Naive thymus-derived CD4-positive, alpha-beta T cell (primary cell): Measurements from ENCODE around the gene CRHR2. TPM values are rescaled to one million over a fixed set of nuclear protein-coding genes. Genes with fewer than 3 reads are reported as not detected.

Experiments
- ATAC-seq: fragments of 150-1000 bp; cut with Tn5 transposase; 2 replicates; pipeline ENCODE4 v1.10.0; 2021; ENCODE audit warnings: mild to moderate bottlenecking, moderate library complexity
- CTCF ChIA-PET: fragments of 350-600 bp; sonication (Branson Sonifier 250); formaldehyde crosslinking; loops from one replicate; lab custom pipeline; 2021; ENCODE audit warnings: antibody characterized with exemption; lab: Charles Lee
- POLR2A ChIA-PET: fragments of 350-600 bp; sonication (Branson Sonifier 250); formaldehyde crosslinking; loops from one replicate; lab custom pipeline; 2021; ENCODE audit warnings: antibody characterized with exemption, inconsistent platforms; lab: Charles Lee
- DNase-seq, 9 donors: peaks; one replicate each; pipeline versions ENCODE4 v3.0.0 to v3.0.0-alpha.2; 2020 to 2022; ENCODE audit warnings: mixed read lengths in 1 of 9
- H3K27ac ChIP-seq: one replicate; pipeline ENCODE4 v1.7.0; 2013; ENCODE audit warnings: mild to moderate bottlenecking, low read depth, low read length, moderate library complexity
- H3K27me3 ChIP-seq, 2 donors: one replicate each; pipeline ENCODE4 v1.7.0; 2013; ENCODE audit warnings: low read length in 2 of 2, mild to moderate bottlenecking in 2 of 2, moderate library complexity in 2 of 2; ENCODE audit not compliant: control insufficient read depth in 2 of 2, insufficient read depth in 2 of 2
- H3K36me3 ChIP-seq, 3 experiments: 1 replicate in 2 of 3; 2 replicates in 1 of 3; pipeline ENCODE4 v1.7.0; 2013; ENCODE audit warnings: low read length in 3 of 3, mild to moderate bottlenecking in 3 of 3, moderate library complexity in 1 of 3; ENCODE audit not compliant: insufficient read depth in 3 of 3, control insufficient read depth in 2 of 3
- H3K4me1 ChIP-seq, 2 donors: one replicate each; pipeline ENCODE4 v1.7.0; 2013; ENCODE audit warnings: low read length in 2 of 2, mild to moderate bottlenecking in 2 of 2, moderate library complexity in 1 of 2; ENCODE audit not compliant: control insufficient read depth in 2 of 2, insufficient read depth in 2 of 2
- H3K4me3 ChIP-seq: 2 replicates; pipeline ENCODE4 v1.7.0; 2013; ENCODE audit warnings: mild to moderate bottlenecking, low read length
- H3K9me3 ChIP-seq, 3 experiments: 1 replicate in 2 of 3; 2 replicates in 1 of 3; pipeline ENCODE4 v1.7.0; 2013; ENCODE audit warnings: low read length in 3 of 3; ENCODE audit not compliant: control insufficient read depth in 2 of 3
- H3K27ac Mint-ChIP-seq, 9 donors: one replicate each; pipeline ENCODE4 v1.8.0; 2020 to 2022; ENCODE audit warnings: mixed read lengths in 9 of 9, mild to moderate bottlenecking in 8 of 9, moderate library complexity in 5 of 9, inconsistent platforms in 2 of 9
- H3K27me3 Mint-ChIP-seq, 5 donors: one replicate each; pipeline ENCODE4 v1.8.0; 2021 to 2022; ENCODE audit warnings: mixed read lengths in 5 of 5, mild to moderate bottlenecking in 1 of 5
- H3K36me3 Mint-ChIP-seq, 5 donors: one replicate each; pipeline ENCODE4 v1.8.0; 2020 to 2022; ENCODE audit warnings: mixed read lengths in 5 of 5, mild to moderate bottlenecking in 3 of 5, inconsistent platforms in 1 of 5
- H3K4me1 Mint-ChIP-seq, 7 donors: one replicate each; pipeline ENCODE4 v1.8.0; 2020 to 2022; ENCODE audit warnings: mixed read lengths in 7 of 7, mild to moderate bottlenecking in 3 of 7, inconsistent platforms in 1 of 7
- H3K4me3 Mint-ChIP-seq, 10 donors: one replicate each; pipeline ENCODE4 v1.8.0; 2020 to 2022; ENCODE audit warnings: mild to moderate bottlenecking in 10 of 10, mixed read lengths in 10 of 10, moderate library complexity in 6 of 10, inconsistent platforms in 2 of 10
- H3K9me3 Mint-ChIP-seq, 11 donors: one replicate each; pipeline ENCODE4 v1.8.0; 2020 to 2022; ENCODE audit warnings: mixed read lengths in 11 of 11, mild to moderate bottlenecking in 4 of 11, inconsistent platforms in 1 of 11, moderate library complexity in 1 of 11
- intact Hi-C, 2 donors: fragments of 100-400 bp; cut with micrococcal nuclease; formaldehyde crosslinking; loops; one replicate each; pipeline ENCODE4 v1.15.1; 2023
- polyA plus RNA-seq, 2 donors: library from polyadenylated mRNA; unstranded; fragments of 300-500 nt; fragmentation: Illumina TruSeq; gene quantifications; one replicate each; pipeline ENCODE4 v1.2.3, GENCODE V29; 2021
- total RNA-seq, 6 experiments: library from RNA in 5 of 6; stranded (reverse) in 5 of 6; gene quantifications; 1 replicate in 5 of 6; 2 replicates in 1 of 6; pipeline ENCODE4 v1.2.3 and lab custom pipeline; 2021 to 2026

The CRHR2 gene
- total and polyA plus RNA-seq, 7 experiments from 2014 or later, result not detected

GRCh38 chr7:30706316-30706715 is 24.1 kb upstream of the CRHR2 start:
- Histone ChIP-seq H3K27me3 (no peaks in the 10 kb centered on the region), H3K27ac (no peak overlapping the region), H3K4me1 (no peaks in the 10 kb centered on the region), H3K4me3 (no peak overlapping the region), H3K36me3 (no peaks in the 10 kb centered on the region), H3K9me3 (no peaks in the 10 kb centered on the region)
- Mint-ChIP-seq H3K36me3 (peaks cover 0 to 3% (median 0%) of the 10 kb centered on the region in 5 donors), H3K27ac (peak overlapping the region in 1 of 9 donors; percentile 22), H3K9me3 (peaks cover 0 to 3% (median 0%) of the 10 kb centered on the region in 11 donors), H3K4me1 (peaks cover 0 to 13% (median 5%) of the 10 kb centered on the region in 7 donors), H3K4me3 (no peak overlapping the region), H3K27me3 (peaks cover 0 to 12% (median 0%) of the 10 kb centered on the region in 5 donors)
- POLR2A ChIA-PET, result no interaction called here
- no peak for ATAC-seq
- intact Hi-C loops, result no loop called here
- CTCF ChIA-PET, result interaction anchor here (9.0 kb wide), 1 partner anchor 34 kb away, joined by 106 read pairs; no protein-coding TSS in a partner anchor
- DNase-seq, result no peak

- Mint-ChIP-seq H3K27ac (no peak overlapping the region), H3K36me3 (peaks cover 0 to 3% (median 0%) of the 10 kb centered on the region in 5 donors), H3K4me1 (peaks cover 0 to 13% (median 5%) of the 10 kb centered on the region in 7 donors), H3K27me3 (peaks cover 0 to 12% (median 0%) of the 10 kb centered on the region in 5 donors), H3K4me3 (no peak overlapping the region), H3K9me3 (peaks cover 0 to 3% (median 0%) of the 10 kb centered on the region in 11 donors)
- POLR2A ChIA-PET, result interaction anchor here (3.1 kb wide), 1 partner anchor 33 kb away, joined by 8 read pairs; no protein-coding TSS in a partner anchor
- no peak overlapping the region for H3K27ac ChIP-seq
- no peak overlapping the region for H3K4me3 ChIP-seq
- intact Hi-C loops, result no loop called here
- H3K36me3 ChIP-seq, result no peaks in the 10 kb centered on the region
- H3K9me3 ChIP-seq, result no peaks in the 10 kb centered on the region
- H3K27me3 ChIP-seq, result no peaks in the 10 kb centered on the region
- no peaks in the 10 kb centered on the region for H3K4me1 ChIP-seq
- DNase-seq, result no peak
- ATAC-seq, result no peak
- CTCF ChIA-PET, result interaction anchor here (9.0 kb wide), 1 partner anchor 35 kb away, joined by 106 read pairs; no protein-coding TSS in a partner anchor
These were observed 23.3 kb upstream of the CRHR2 start for GRCh38 chr7:30705596-30705995.

- DNase-seq, result no peak
- Histone ChIP-seq H3K36me3 (no peaks in the 10 kb centered on the region), H3K27me3 (no peaks in the 10 kb centered on the region), H3K4me1 (no peaks in the 10 kb centered on the region), H3K4me3 (no peak overlapping the region), H3K9me3 (no peaks in the 10 kb centered on the region), H3K27ac (no peak overlapping the region)
- no peak overlapping the region for H3K4me3 Mint-ChIP-seq
- intact Hi-C loops, result no loop called here
- H3K27me3 Mint-ChIP-seq, result peaks cover 0 to 14% (median 0%) of the 10 kb centered on the region in 5 donors
- peak overlapping the region in 1 of 9 donors; percentile 32 for H3K27ac Mint-ChIP-seq
- ATAC-seq, result no peak
- peaks cover 0 to 3% (median 0%) of the 10 kb centered on the region in 5 donors for H3K36me3 Mint-ChIP-seq
- CTCF ChIA-PET, result interaction anchor here (9.0 kb wide), 1 partner anchor 35 kb away, joined by 106 read pairs; no protein-coding TSS in a partner anchor
- peaks cover 0 to 3% (median 0%) of the 10 kb centered on the region in 11 donors for H3K9me3 Mint-ChIP-seq
- POLR2A ChIA-PET, result interaction anchor here (1.2 to 3.1 kb wide), 2 partner anchors 22 to 34 kb away, joined by 3 to 8 read pairs; no protein-coding TSS in a partner anchor
- peaks cover 0 to 13% (median 5%) of the 10 kb centered on the region in 7 donors for H3K4me1 Mint-ChIP-seq
These were observed 22.8 kb upstream of the CRHR2 start for GRCh38 chr7:30705008-30705407.

DNA sequence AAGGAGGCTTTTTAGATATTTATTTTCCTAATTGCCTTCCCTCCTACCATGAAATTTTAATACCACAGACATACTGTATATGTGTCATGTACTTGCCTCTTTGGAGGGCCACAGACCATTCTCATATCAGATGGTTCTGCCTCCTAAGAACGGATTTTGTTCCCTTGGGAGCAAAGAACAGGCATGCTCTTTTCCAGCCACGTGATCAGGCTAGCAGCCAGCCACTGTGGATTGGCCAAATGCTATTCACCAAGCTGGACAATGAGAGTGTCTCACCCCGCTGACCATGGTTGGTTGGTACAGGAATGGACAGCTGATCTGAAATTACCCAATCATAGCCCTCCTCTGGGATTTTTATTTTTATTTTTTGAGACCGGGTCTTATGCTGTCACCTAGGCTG is 21.5 kb upstream of the CRHR2 start:
- Mint-ChIP-seq H3K9me3 (peaks cover 0 to 3% (median 0%) of the 10 kb centered on the region in 11 donors), H3K27me3 (peaks cover 0 to 11% (median 0%) of the 10 kb centered on the region in 5 donors), H3K27ac (no peak overlapping the region), H3K4me3 (no peak overlapping the region), H3K36me3 (peaks cover 0 to 3% (median 0%) of the 10 kb centered on the region in 5 donors), H3K4me1 (peaks cover 0 to 17% (median 5%) of the 10 kb centered on the region in 7 donors)
- Histone ChIP-seq H3K9me3 (no peaks in the 10 kb centered on the region), H3K4me1 (no peaks in the 10 kb centered on the region), H3K36me3 (no peaks in the 10 kb centered on the region), H3K27ac (no peak overlapping the region), H3K4me3 (no peak overlapping the region), H3K27me3 (no peaks in the 10 kb centered on the region)
- POLR2A ChIA-PET, result interaction anchor here (1.2 to 3.1 kb wide), 2 partner anchors 23 to 35 kb away, joined by 3 to 8 read pairs; no protein-coding TSS in a partner anchor
- intact Hi-C loops, result no loop called here
- DNase-seq (no peak), ATAC-seq (no peak)
- CTCF ChIA-PET, result interaction anchor here (0.7 to 9.0 kb wide), 6 partner anchors 16 to 71 kb away, joined by 3 to 106 read pairs (median 3); no protein-coding TSS in a partner anchor

GRCh38 chr7:30702200-30702599 is 19.9 kb upstream of the CRHR2 start:
- no peaks in the 10 kb centered on the region for H3K9me3 ChIP-seq
- Mint-ChIP-seq H3K4me3 (no peak overlapping the region), H3K36me3 (peaks cover 0 to 3% (median 0%) of the 10 kb centered on the region in 5 donors), H3K27me3 (peaks cover 0 to 11% (median 0%) of the 10 kb centered on the region in 5 donors), H3K9me3 (peaks cover 0 to 3% (median 0%) of the 10 kb centered on the region in 11 donors), H3K27ac (peak overlapping the region in 2 of 9 donors; percentile 53 to 62), H3K4me1 (peaks cover 7 to 30% (median 12%) of the 10 kb centered on the region in 7 donors)
- ChIA-PET POLR2A (interaction anchor here (1.2 to 1.5 kb wide), 2 partner anchors 25 to 36 kb away, joined by 5 read pairs; no protein-coding TSS in a partner anchor), CTCF (interaction anchor here (0.6 to 9.0 kb wide), 5 partner anchors 14 to 48 kb away, joined by 3 to 106 read pairs (median 4); no protein-coding TSS in a partner anchor)
- peak in 6 of 9 donors; percentile 18 to 53 (median 38) for DNase-seq
- H3K4me3 ChIP-seq, result no peak overlapping the region
- ATAC-seq, result peak; percentile 34
- H3K27ac ChIP-seq, result no peak overlapping the region
- H3K27me3 ChIP-seq, result no peaks in the 10 kb centered on the region
- intact Hi-C loops, result loop anchor here (1.0 kb wide), 2 partner anchors 25 to 38 kb away; no protein-coding TSS in a partner anchor
- no peaks in the 10 kb centered on the region for H3K36me3 ChIP-seq
- no peaks in the 10 kb centered on the region for H3K4me1 ChIP-seq

DNA sequence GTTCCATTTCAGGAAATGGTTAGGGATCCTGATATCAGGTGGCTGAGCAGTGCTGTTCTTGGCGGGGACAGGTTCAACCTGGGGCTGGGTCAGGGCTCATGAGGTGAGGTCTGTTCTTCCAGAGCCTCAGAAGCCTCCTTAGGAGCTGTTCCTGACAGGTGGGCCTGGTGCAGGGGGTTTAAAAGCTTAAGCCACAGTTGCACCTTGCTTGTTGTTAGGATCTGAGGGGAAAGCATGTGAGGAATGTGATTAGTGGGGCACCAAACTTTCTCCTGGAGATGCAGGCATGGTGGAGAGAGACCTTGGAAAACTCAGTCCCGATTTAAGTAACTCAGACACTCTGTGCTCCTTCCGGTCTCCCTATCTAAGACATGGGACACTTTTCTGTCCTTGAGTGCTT is 18.7 kb upstream of the CRHR2 start:
- no peak overlapping the region for H3K4me3 ChIP-seq
- ChIA-PET CTCF (interaction anchor here (1.0 to 9.0 kb wide), 6 partner anchors 14 to 81 kb away, joined by 4 to 106 read pairs (median 6); no protein-coding TSS in a partner anchor), POLR2A (interaction anchor here (0.6 to 1.5 kb wide), 3 partner anchors 11 to 39 kb away, joined by 3 to 5 read pairs (median 5); no protein-coding TSS in a partner anchor)
- intact Hi-C loops, result no loop called here
- no peaks in the 10 kb centered on the region for H3K36me3 ChIP-seq
- Mint-ChIP-seq H3K27me3 (peaks cover 0 to 8% (median 0%) of the 10 kb centered on the region in 5 donors), H3K4me3 (no peak overlapping the region), H3K9me3 (peaks cover 0 to under 1% (median 0%) of the 10 kb centered on the region in 11 donors), H3K36me3 (peaks cover 0 to 1% (median 0%) of the 10 kb centered on the region in 5 donors), H3K4me1 (peaks cover 7 to 32% (median 12%) of the 10 kb centered on the region in 7 donors), H3K27ac (peak overlapping the region in 1 of 9 donors; percentile 31)
- H3K27me3 ChIP-seq, result no peaks in the 10 kb centered on the region
- no peak overlapping the region for H3K27ac ChIP-seq
- ATAC-seq, result no peak
- H3K9me3 ChIP-seq, result no peaks in the 10 kb centered on the region
- no peaks in the 10 kb centered on the region for H3K4me1 ChIP-seq
- DNase-seq, result no peak
